Endothelial cell of umbilical vein (primary cell): ENCODE data around the gene MYO1A. TPM values are rescaled to one million over a fixed set of nuclear protein-coding genes. Genes with fewer than 3 reads are reported as not detected.

Experiments used
- BruUV-seq: library from RNA; stranded (reverse); fragments of 400-500 nt; replicated peaks from 2 replicates; lab custom pipeline; 2021; lab: Mats Ljungman, UMichigan
- CTCF ChIA-PET: fragments of 300-600, 350-600 bp; sonication (Branson Sonifier 250); formaldehyde crosslinking; loops from one replicate; lab custom pipeline; 2021; ENCODE audit warnings: antibody characterized with exemption, inconsistent platforms; lab: Charles Lee
- POLR2A ChIA-PET: fragments of 300-600, 350-600 bp; sonication (Branson Sonifier 250); formaldehyde crosslinking; loops from one replicate; lab custom pipeline; 2021; ENCODE audit warnings: antibody characterized with exemption, inconsistent platforms; lab: Charles Lee
- DNase-seq: peaks from one replicate; pipeline ENCODE4 v3.0.0-alpha.2; 2011; ENCODE audit warnings: low read depth, low spot score
- FAIRE-seq: peaks from 2 replicates; lab custom pipeline; 2011; peaks lifted over from hg19 to GRCh38; lab: Jason Lieb, UNC
- H2AFZ ChIP-seq: 2 replicates; pipeline ENCODE4 v1.6.0; 2012; ENCODE audit warnings: low read depth, low read length, control low read depth, inconsistent platforms
- H3K27ac ChIP-seq: 2 replicates; pipeline ENCODE4 v1.5.1; 2011; ENCODE audit warnings: low read depth, mild to moderate bottlenecking, control low read depth, low read length, moderate library complexity; ENCODE audit not compliant: insufficient read depth
- H3K27me3 ChIP-seq, 2 experiments: 2 replicates each; pipeline versions ENCODE4 v1.6.0 to v1.6.1; 2011; ENCODE audit warnings: low read length in 2 of 2, mixed read lengths in 1 of 2; ENCODE audit not compliant: control insufficient read depth in 2 of 2, insufficient read depth in 2 of 2
- H3K36me3 ChIP-seq, 2 experiments: 2 replicates in 1 of 2; 3 replicates in 1 of 2; pipeline ENCODE4 v1.5.1; 2011; ENCODE audit warnings: low read length in 2 of 2, mild to moderate bottlenecking in 1 of 2, moderate library complexity in 1 of 2; ENCODE audit not compliant: control insufficient read depth in 2 of 2, insufficient read depth in 2 of 2; ENCODE audit errors: extremely low read depth in 1 of 2
- H3K4me1 ChIP-seq: 3 replicates; pipeline ENCODE4 v1.5.1; 2011; ENCODE audit warnings: mild to moderate bottlenecking, low read length; ENCODE audit not compliant: control insufficient read depth, insufficient read depth; ENCODE audit errors: extremely low read depth
- H3K4me2 ChIP-seq: 2 replicates; pipeline ENCODE4 v1.6.1; 2011; ENCODE audit warnings: low read length, control low read depth, mixed read lengths; ENCODE audit not compliant: insufficient read depth
- H3K4me3 ChIP-seq, 3 experiments: fragments of 200-600 bp in 1 of 3; sonication (generic), shearing (Covaris generic) in 1 of 3; replicated peaks in 1 of 3; 2 replicates each; pipeline ENCODE4 v1.5.1; 2011 to 2016; ENCODE audit warnings: control low read depth in 3 of 3, low read length in 3 of 3, mild to moderate bottlenecking in 2 of 3, inconsistent platforms in 1 of 3, low read depth in 1 of 3, moderate library complexity in 1 of 3; ENCODE audit not compliant: insufficient read depth in 1 of 3
- H3K79me2 ChIP-seq: 2 replicates; pipeline ENCODE4 v1.6.0; 2012; ENCODE audit warnings: low read length, inconsistent platforms; ENCODE audit not compliant: control insufficient read depth, insufficient read depth
- H3K9ac ChIP-seq: replicated peaks from 2 replicates; pipeline ENCODE3; 2011; ENCODE audit warnings: low read length, control low read depth; ENCODE audit not compliant: insufficient read depth; ENCODE audit errors: extremely low read depth
- H3K9me1 ChIP-seq: replicated peaks from 3 replicates; pipeline ENCODE4 v1.6.0; 2011; ENCODE audit warnings: mild to moderate bottlenecking, low read length; ENCODE audit not compliant: control insufficient read depth, insufficient read depth; ENCODE audit errors: extremely low read depth
- H3K9me3 ChIP-seq: replicated peaks from 2 replicates; pipeline ENCODE4 v1.5.1; 2012; ENCODE audit warnings: low read length, inconsistent platforms; ENCODE audit not compliant: control insufficient read depth, insufficient read depth
- H4K20me1 ChIP-seq: replicated peaks from 2 replicates; pipeline ENCODE3; 2011; ENCODE audit warnings: mild to moderate bottlenecking, low read length; ENCODE audit not compliant: control insufficient read depth, insufficient read depth; ENCODE audit errors: extremely low read depth
- EZH2 ChIP-seq: IDR thresholded peaks from 2 replicates; pipeline ENCODE4 v1.6.1; 2012; ENCODE audit warnings: borderline replicate concordance, low read depth, mild to moderate bottlenecking, moderate library complexity, low read length, inconsistent platforms; ENCODE audit not compliant: severe bottlenecking
- FOS ChIP-seq: IDR thresholded peaks from 2 replicates; pipeline ENCODE4 v1.6.1; 2011; ENCODE audit warnings: mild to moderate bottlenecking, low read length, moderate library complexity, borderline replicate concordance; ENCODE audit not compliant: insufficient read depth
- GATA2 ChIP-seq: IDR thresholded peaks from 2 replicates; pipeline ENCODE4 v1.7.0; 2011; ENCODE audit warnings: low read depth, mild to moderate bottlenecking, moderate library complexity, mixed read lengths, low read length; ENCODE audit not compliant: insufficient read length, insufficient read depth
- JUN ChIP-seq: IDR thresholded peaks from 2 replicates; pipeline ENCODE4 v1.6.1; 2011; ENCODE audit warnings: borderline replicate concordance, low read depth; ENCODE audit not compliant: insufficient read length, insufficient read depth
- MYC ChIP-seq: IDR thresholded peaks from one replicate; pipeline ENCODE4 v1.6.1; 2011; ENCODE audit warnings: mild to moderate bottlenecking, low read depth, low read length
- POLR2A ChIP-seq: IDR thresholded peaks from 2 replicates; pipeline ENCODE4 v1.6.1; 2012; ENCODE audit warnings: low read depth, mild to moderate bottlenecking, control low read depth, low read length
- POLR2AphosphoS5 ChIP-seq: IDR thresholded peaks from 2 replicates; pipeline ENCODE4 v1.6.1; 2012; ENCODE audit warnings: low read depth, mild to moderate bottlenecking, control low read depth, low read length, moderate library complexity; ENCODE audit not compliant: insufficient read depth
- dilution Hi-C: fragments of 300-500 bp; cut with MboI; formaldehyde crosslinking; loops from one replicate; pipeline ENCODE4 v1.15.0; 2019; ENCODE audit warnings: low sequenced_read_pairs; ENCODE audit not compliant: extremely low pct_ligation_motif_present
- intact Hi-C: fragments of 100-400 bp; cut with micrococcal nuclease; formaldehyde crosslinking; loops from one replicate; pipeline ENCODE4 v1.10.0; 2022
- polyA plus RNA-seq, 4 experiments: library from polyadenylated mRNA; depleted of rRNA in 3 of 4; stranded (reverse) in 3 of 4; unstranded in 1 of 4; fragments of >200 nt; gene quantifications; 2 replicates each; pipeline versions ENCODE4 v1.2.1 to v1.2.3, GENCODE V29; 2011 to 2012; ENCODE audit warnings: missing spikeins in 1 of 4
- total RNA-seq: library from RNA; stranded (reverse); gene quantifications from 2 replicates; pipeline ENCODE4 v1.2.3, GENCODE V29; 2021
- TF ChIP-seq, protein P1 (sequence below), 2 donors: IDR thresholded peaks; 1 replicate in 1 of 2; 2 replicates in 1 of 2; pipeline ENCODE4 v1.5.1; 2011; ENCODE audit warnings: low read length in 2 of 2, mild to moderate bottlenecking in 2 of 2, moderate library complexity in 2 of 2, control low read depth in 1 of 2, inconsistent platforms in 1 of 2, low read depth in 1 of 2; ENCODE audit not compliant: insufficient read depth in 1 of 2; ENCODE audit errors: extremely low read depth in 1 of 2
- TF ChIP-seq, protein P2 (sequence below): IDR thresholded peaks from 2 replicates; pipeline ENCODE4 v1.6.1; 2011; ENCODE audit not compliant: insufficient read depth, insufficient read length

MYO1A gene
- total and polyA plus RNA-seq, 2 donors (not counting 3 experiments of a cell fraction or from before 2014, with no cell fraction given), result not detected

DNA sequence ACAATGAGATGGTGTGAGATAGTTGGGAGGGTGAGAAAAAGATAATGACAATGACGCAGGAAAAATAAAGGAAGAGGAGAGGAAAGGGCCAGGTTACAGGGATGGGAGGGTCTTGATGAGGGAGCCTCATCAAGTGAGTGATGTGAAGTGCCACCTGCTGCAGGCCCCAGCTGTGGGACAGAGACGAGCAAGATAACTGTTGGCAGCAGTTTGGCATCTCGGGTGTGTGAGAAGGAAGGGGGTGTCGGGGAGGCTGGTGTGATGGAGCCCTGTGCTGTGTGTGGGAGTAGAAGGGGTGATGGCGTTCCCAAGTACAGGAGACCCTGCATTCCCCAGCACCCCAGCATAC is 22.1 kb downstream of the MYO1A start:
- Histone ChIP-seq H2AFZ (no peak overlapping the region), H3K79me2 (no peaks in the 10 kb centered on the region), H3K9ac (no peak overlapping the region), H4K20me1 (no peaks in the 10 kb centered on the region), H3K9me1 (no peaks in the 10 kb centered on the region), H3K9me3 (no peaks in the 10 kb centered on the region), H3K27ac (no peak overlapping the region), H3K36me3 (no peaks in the 10 kb centered on the region), H3K4me2 (no peak overlapping the region), H3K27me3 (peaks cover 14 to 17% of the 10 kb centered on the region in 2 experiments), H3K4me3 (no peak overlapping the region), H3K4me1 (no peaks in the 10 kb centered on the region)
- ChIA-PET CTCF (interaction anchor here (1.0 to 2.0 kb wide), 4 partner anchors 9 to 96 kb away, joined by 3 to 5 read pairs (median 4); partner anchors contain the start of gene TAC3), POLR2A (no interaction called here)
- intact Hi-C loops (no loop called here), dilution Hi-C loops (no loop called here)
- DNase-seq, result no peak
- BruUV-seq, result no TSS peak
- no peak for FAIRE-seq
- TF ChIP-seq, protein P1, sequence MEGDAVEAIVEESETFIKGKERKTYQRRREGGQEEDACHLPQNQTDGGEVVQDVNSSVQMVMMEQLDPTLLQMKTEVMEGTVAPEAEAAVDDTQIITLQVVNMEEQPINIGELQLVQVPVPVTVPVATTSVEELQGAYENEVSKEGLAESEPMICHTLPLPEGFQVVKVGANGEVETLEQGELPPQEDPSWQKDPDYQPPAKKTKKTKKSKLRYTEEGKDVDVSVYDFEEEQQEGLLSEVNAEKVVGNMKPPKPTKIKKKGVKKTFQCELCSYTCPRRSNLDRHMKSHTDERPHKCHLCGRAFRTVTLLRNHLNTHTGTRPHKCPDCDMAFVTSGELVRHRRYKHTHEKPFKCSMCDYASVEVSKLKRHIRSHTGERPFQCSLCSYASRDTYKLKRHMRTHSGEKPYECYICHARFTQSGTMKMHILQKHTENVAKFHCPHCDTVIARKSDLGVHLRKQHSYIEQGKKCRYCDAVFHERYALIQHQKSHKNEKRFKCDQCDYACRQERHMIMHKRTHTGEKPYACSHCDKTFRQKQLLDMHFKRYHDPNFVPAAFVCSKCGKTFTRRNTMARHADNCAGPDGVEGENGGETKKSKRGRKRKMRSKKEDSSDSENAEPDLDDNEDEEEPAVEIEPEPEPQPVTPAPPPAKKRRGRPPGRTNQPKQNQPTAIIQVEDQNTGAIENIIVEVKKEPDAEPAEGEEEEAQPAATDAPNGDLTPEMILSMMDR (IDR thresholded peaks at IDR 0.05; ENCODE audit: extremely low read depth in 1 of 2, insufficient read depth in 1 of 2, low read depth in 1 of 2, low read length in 2 of 2), result no peak
- TF ChIP-seq FOS (no peak), MYC (no peak), POLR2AphosphoS5 (no peak), GATA2 (no peak), POLR2A (no peak), EZH2 (no peak), JUN (no peak)
- TF ChIP-seq, protein P2, sequence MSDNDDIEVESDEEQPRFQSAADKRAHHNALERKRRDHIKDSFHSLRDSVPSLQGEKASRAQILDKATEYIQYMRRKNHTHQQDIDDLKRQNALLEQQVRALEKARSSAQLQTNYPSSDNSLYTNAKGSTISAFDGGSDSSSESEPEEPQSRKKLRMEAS, result no peak
